Activated naive CD4-positive, alpha-beta T cell treated with anti-CD3 and anti-CD28 coated beads, Interleukin-2, amount 50 U/mL, for 72 hours (primary cell): ENCODE measurements around the gene AP1M1. TPM values are rescaled to one million over a fixed set of nuclear protein-coding genes. Genes with fewer than 3 reads are reported as not detected.
A peak's percentile ranks its signal among the peaks of the same experiment; 100 is the strongest.
"Not testable (repeated sequence)": the region's sequence is repeated elsewhere in the genome, so short reads cannot be mapped to it uniquely, and the experiment has no call there.

ENCODE experiments used
- ATAC-seq, 2 donors: fragments of 150-1000 bp; cut with Tn5 transposase; 2 replicates each; pipeline ENCODE4 v1.10.0; 2021; ENCODE audit warnings: mild to moderate bottlenecking in 2 of 2, moderate library complexity in 2 of 2
- DNase-seq, 2 donors: peaks; one replicate each; pipeline ENCODE4 v3.0.0; 2021 to 2022; ENCODE audit warnings: low spot score in 2 of 2
- H3K27ac Mint-ChIP-seq, 2 donors: one replicate each; pipeline ENCODE4 v1.8.0; 2022; ENCODE audit warnings: mild to moderate bottlenecking in 2 of 2, mixed read lengths in 2 of 2
- H3K36me3 Mint-ChIP-seq, 2 donors: one replicate each; pipeline ENCODE4 v1.8.0; 2022; ENCODE audit warnings: mixed read lengths in 2 of 2
- H3K9me3 Mint-ChIP-seq, 2 donors: one replicate each; pipeline ENCODE4 v1.8.0; 2022; ENCODE audit warnings: mixed read lengths in 2 of 2
- total RNA-seq, 2 donors: library from RNA; stranded (reverse); gene quantifications; one replicate each; pipeline ENCODE4 v1.2.3, GENCODE V29; 2022

The AP1M1 gene
- total RNA-seq, 2 donors from 2014 or later: 105 to 139 TPM

DNA sequence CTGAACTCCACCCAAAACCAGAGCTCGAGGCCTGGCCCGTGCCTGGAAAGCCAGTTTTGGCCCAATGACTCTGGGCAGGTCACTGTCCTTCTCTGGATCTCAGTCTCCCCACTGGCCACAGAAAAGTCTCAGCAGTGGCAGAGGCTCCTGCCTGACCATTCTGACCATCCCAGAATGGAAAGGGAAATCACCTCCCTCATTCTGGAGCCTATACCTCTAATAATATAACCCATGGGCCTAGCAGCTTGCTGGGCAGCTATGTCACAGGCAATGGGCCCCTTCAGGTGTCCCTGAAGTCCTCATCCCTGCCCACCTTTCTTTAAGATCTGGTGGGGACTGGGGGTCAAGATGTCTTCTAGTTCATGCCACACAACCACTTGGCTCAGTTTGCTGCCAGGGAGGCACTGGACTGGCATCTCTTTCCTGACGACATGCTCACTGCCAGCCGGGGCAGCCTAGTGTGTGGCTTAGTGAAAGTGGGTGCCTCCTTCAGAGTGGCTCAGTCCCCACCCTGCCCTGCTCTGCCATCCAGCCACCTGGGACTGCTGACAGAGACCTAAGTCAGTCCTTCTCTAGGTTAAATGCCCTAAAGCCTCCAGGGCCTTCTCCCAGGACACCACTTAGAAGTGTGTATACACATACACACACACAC, 62.6 kb downstream of the AP1M1 start:
- DNase-seq (no peak), ATAC-seq (no peak)
- no peak overlapping the region for H3K27ac Mint-ChIP-seq
- H3K36me3 Mint-ChIP-seq: no peaks in the 10 kb centered on the region
- H3K9me3 Mint-ChIP-seq: no peaks in the 10 kb centered on the region

DNA sequence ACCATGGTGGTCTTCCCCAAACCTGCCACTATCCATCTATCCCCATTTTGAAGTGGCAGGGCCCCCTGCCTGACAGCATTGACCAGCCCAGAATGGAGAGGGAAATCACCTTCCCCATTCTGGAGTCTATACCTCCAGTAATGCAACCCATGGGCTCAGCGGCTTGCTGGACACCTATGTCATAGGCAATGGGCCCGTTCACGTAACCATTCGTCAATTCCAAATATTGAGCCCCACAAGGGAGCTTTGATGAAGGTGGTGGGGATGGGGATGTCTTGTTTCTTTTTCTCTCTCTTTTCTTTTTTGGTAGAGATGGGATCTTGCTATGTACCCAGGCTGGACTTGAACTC, 63.1 kb downstream of the AP1M1 start:
- H3K9me3 Mint-ChIP-seq: no peaks in the 10 kb centered on the region
- DNase-seq (no peak), ATAC-seq (no peak)
- H3K36me3 Mint-ChIP-seq: no peaks in the 10 kb centered on the region
- no peak overlapping the region for H3K27ac Mint-ChIP-seq

DNA sequence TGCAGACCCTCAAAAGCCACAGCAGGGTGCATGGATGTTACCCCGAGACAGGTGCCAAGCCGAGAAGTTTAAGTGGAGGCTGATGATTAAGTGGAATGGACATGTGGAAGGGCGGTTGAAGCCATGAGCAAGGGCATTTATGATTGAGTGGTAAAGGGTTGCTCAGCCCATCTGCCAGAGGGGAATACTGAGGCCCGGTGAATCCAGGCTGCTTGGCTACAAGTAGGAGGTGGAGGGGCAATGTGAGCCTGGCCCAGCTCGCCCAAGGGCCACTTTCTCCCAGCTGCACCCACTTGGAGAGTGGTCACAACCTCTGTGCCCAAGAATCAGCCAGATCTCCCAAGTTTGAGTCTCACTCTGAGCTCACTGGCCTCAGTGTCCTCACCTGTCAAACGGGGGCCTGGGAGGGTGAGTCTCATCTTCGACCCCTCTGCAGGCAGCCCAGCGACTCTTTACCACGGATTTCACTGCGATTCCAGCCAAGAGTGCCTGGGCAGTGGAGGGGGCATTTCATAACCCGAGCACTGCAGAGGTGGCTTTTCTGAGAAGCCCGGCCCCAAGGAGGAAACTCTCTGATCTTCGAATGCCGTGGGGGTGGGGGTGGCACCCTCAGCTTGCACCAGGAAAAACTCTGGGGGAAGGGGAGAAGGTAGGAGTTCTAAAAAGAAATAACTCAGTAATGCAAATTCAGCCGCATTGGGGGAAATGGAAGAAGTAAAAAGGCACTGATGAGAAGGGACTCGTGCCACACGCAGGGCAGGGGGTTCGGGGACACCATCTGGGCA, 64.1 kb downstream of the AP1M1 start:
- Mint-ChIP-seq H3K36me3 (no peaks in the 10 kb centered on the region), H3K9me3 (no peaks in the 10 kb centered on the region), H3K27ac (peak overlapping the region in 1 of 2 donors; percentile 16)
- DNase-seq (no peak), ATAC-seq (peak in 1 of 2 donors; percentile 22)

DNA sequence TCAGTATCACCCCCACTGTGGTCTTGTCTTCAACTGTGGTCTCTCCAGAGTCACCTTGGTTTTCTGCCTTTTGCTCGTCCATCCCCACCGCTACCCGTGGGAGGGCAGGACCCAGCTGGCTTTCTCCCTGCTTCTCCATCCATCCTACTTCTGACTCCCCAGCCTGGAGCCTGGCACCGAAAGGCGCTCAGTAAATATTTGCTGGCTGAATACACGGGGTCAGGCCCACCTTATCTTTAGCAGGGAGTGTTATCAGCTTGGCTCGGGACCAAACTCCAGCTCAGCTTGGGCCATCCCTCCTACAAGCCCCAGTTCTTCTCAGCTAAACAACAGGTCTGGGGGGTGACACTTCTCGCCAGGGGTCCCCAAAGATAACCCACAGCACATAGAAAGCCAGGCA, 64.9 kb downstream of the AP1M1 start:
- DNase-seq (no peak), ATAC-seq (no peak)
- H3K36me3 Mint-ChIP-seq: no peaks in the 10 kb centered on the region
- no peaks in the 10 kb centered on the region for H3K9me3 Mint-ChIP-seq
- peak overlapping the region in 1 of 2 donors; percentile 16 for H3K27ac Mint-ChIP-seq

DNA sequence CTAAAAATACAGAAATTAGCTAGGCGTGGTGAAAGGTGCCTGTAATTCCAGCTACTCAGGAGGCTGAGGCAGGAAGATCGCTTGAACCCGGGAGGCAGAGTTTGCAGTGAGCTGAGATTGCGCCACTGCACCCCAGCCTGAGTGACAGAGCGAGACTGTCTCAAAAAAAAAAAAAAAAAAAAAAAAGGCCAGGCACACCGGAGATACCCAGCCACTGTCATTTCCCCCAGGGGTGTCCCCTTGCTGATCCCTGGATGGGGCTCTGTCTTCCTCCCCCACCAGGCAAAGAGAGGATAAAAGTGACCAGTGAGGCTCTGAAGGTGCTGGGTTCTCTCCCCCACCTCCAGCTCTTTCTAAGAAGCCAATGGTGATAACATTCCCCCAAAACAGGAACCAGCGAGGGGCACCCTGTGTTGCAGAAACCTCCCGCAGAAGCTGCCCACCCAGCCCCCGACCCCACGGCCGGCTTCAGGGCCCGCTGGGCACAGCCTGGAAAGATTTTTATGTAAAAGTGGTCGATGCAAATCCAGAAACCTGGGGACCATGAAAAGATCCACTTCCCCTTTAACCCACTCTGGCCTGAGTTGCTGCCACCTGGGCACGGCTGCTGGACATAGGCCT, 65.5 kb downstream of the AP1M1 start:
- ATAC-seq (no peak), DNase-seq (no peak)
- Mint-ChIP-seq H3K9me3 (no peaks in the 10 kb centered on the region), H3K36me3 (no peaks in the 10 kb centered on the region), H3K27ac (peak overlapping the region in 1 of 2 donors; percentile 16)

DNA sequence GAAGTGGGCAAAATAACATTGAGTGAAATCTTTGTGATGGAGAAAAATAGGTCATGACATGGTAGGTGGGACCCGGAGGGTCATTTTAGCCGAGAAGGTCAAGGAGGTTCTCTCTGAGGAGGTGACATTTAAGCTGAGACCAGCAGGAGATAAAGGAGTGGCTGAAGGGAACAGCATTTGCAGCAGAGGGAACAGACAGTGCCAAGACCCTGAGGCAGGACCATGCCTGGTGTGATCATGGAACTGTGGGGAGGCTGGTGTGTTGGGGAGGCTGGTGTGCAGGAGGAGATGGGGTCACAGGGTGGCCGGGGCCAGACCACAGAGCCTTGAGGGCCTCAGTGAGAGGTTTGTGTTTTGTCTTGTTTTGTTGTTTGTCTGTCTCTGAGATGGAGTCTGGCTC, 67.5 kb downstream of the AP1M1 start:
- ATAC-seq: no peak
- Mint-ChIP-seq H3K9me3 (no peaks in the 10 kb centered on the region), H3K36me3 (no peaks in the 10 kb centered on the region), H3K27ac (no peak overlapping the region)
- DNase-seq: no peak

DNA sequence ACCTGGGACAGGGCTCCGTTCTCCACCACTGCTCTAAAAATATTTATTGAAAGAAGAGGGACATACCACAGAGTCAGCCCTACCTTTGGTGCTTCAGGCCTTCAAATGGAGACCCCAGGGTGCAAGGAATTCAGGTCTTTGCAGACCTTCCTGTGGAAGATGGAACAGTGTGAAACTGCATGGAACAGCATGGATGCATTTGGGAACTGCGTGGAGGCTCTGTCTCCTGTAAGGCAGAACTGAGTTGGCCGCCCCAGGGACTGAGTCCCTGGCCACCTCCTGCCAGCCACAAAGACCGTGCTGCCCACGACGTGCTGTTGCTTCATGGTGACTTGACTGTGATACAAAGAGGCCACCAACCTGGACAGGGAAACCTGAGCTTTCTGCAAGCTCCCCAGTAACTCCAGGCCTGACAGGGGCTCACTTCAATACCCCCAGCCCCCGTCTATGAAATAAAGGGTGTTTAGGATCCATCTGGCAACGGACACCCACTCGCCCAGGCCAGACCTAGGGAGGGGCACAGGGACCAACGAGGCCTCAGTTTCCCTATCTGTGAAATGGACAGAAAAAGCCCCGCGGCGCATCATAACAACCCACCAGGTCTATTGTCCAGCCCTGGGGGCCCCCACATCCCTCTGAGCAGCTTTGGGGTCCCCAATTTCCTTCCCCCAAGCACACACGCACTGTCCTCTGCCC, 68.3 kb downstream of the AP1M1 start:
- ATAC-seq: no peak
- H3K36me3 Mint-ChIP-seq: no peaks in the 10 kb centered on the region

DNA sequence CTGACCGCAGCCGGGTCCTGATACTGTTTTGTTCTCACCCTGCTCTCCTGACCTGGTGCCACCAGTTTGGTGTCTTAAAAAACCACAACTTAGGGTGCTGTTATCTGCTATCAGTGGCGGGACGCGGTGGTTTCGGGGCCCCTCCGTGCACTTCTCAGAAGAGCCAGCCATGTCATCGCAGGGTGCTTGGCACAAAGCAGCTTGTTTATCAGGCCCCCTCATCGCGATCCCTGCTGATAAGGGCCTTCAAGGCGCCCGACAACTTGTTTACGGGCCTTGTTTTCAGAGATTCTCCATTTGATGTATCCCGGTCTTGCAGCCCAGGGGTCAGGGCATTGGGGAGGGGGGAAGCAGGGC, 68.9 kb downstream of the AP1M1 start:
- DNase-seq: no peak
- no peaks in the 10 kb centered on the region for H3K9me3 Mint-ChIP-seq

More for the DNA sequence above, 68.3 kb downstream of the AP1M1 start:
- H3K27ac Mint-ChIP-seq: no peak overlapping the region
- DNase-seq: no peak
- H3K9me3 Mint-ChIP-seq: no peaks in the 10 kb centered on the region

DNA sequence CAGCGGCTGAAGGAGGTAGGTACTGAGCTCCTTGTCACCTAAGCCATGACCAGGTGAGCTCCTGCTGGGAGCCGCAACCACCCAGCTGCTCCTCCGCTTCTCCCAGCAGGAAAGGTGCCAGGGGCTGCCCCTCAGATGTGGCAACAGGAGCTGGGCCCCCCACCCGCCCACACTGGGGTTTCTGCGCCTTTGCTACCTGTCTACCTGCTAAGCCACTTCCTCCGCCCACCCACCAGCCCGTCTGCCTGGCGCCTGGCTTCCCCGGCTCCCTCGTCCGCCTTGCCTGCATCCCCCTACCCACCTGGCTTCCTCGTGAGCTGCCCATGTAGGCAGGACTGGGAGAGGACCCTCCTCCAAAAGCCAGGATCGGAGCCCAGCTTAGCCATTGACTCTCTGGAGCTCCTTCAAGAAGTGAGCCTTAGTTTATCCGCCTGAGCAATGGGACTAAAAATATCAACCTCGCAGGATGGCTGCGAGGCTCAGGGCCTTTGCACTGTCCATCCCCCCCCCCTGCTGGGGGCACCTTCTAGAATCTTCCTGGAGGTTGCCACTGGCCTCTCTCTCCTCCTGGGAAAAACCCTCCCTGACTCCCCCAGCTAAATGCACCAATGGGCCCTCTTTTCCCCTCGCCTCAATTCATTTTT, 71.1 kb downstream of the AP1M1 start:
- Mint-ChIP-seq H3K9me3 (no peaks in the 10 kb centered on the region), H3K27ac (no peak overlapping the region), H3K36me3 (no peaks in the 10 kb centered on the region)
- DNase-seq (no peak), ATAC-seq (peak; percentile 11 to 18)

More for the DNA sequence above, 68.9 kb downstream of the AP1M1 start:
- no peaks in the 10 kb centered on the region for H3K36me3 Mint-ChIP-seq
- ATAC-seq: peak in 1 of 2 donors; percentile 60
- no peak overlapping the region for H3K27ac Mint-ChIP-seq

DNA sequence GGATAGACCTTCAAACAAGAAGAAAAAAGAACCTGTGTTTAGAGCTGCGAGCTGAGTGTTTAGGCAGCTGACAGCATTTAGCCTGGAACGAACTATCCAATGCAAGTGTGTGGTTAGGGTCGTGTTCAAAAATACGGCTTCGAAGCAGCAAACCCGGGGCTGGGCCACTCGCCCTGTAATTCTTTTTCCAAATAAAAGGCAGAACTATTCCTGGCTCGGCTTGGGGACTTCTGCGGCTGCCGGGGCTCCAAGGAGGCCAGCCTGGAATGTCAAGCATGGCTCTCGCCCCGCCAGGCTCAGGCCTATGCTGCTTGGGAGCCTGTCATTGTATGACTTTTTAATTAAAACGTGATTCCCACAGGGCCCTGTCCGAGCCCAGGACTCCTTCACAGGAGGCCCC, 75.2 kb downstream of the AP1M1 start:
- ATAC-seq (no peak), DNase-seq (no peak)
- Mint-ChIP-seq H3K9me3 (no peaks in the 10 kb centered on the region), H3K27ac (no peak overlapping the region), H3K36me3 (no peaks in the 10 kb centered on the region)

DNA sequence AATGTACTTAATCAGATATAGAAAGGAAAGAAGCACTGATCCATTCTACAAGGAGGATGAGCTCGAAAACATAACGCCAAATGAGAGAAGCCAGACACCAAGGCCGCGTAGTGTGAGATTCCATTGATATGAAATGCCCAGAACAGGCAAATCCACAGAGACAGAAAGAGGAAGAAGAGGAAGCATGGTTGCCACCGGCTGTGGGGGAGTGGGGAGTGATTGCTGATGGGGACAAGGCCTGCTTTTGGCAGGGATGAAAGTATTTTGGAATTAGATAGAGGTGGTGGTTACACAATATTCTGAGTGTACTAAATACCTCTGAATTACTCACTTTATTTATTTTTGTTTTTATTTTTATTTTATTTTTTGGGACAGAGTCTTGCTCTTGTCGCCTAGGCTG, 76.7 kb downstream of the AP1M1 start:
- Mint-ChIP-seq H3K27ac (no peak overlapping the region), H3K36me3 (no peaks in the 10 kb centered on the region), H3K9me3 (no peaks in the 10 kb centered on the region)
- ATAC-seq: no peak
- no peak for DNase-seq

DNA sequence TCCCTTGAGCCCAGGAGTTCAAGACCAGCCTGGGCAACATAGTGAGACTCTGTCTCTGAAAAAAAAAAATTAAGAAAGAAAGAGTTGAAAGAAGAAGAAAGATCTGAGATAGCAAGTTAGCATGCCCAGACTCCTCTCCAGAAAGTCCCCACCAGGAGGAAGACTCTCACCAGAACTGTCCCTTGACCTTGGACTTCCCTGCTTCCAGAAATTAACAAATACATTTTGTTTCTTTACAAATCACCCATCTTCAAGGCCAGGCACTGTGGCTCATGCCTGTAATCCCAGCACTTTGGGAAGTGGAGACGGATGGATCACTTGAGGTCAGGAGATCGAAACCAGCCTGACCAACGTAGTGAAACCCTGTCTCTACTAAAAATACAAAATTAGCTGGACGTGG, 82.6 kb downstream of the AP1M1 start:
- H3K36me3 Mint-ChIP-seq: no peaks in the 10 kb centered on the region
- H3K9me3 Mint-ChIP-seq: no peaks in the 10 kb centered on the region
- ATAC-seq (no peak), DNase-seq (no peak)
- no peak overlapping the region for H3K27ac Mint-ChIP-seq

DNA sequence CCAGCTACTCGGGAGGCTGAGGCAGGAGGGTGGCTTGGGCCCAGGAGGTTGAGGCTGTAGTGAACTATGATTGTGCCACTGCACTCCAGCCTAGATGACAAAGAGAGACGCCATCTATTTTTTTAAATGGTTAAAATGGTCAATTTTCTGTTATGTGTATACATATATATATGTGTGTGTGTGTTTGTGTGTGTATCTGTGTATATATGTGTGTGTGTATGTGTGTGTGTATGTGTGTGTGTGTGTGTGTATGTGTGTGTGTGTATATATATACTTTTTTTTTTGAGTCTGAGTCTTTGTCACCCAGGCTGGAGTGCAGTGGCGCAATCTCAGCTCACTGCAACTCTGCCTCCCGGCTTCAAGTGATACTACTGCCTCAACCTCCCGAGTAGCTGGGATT, 84.0 kb downstream of the AP1M1 start:
- no peak overlapping the region for H3K27ac Mint-ChIP-seq
- no peaks in the 10 kb centered on the region for H3K9me3 Mint-ChIP-seq
- DNase-seq: no peak
- no peak for ATAC-seq
- H3K36me3 Mint-ChIP-seq: no peaks in the 10 kb centered on the region

DNA sequence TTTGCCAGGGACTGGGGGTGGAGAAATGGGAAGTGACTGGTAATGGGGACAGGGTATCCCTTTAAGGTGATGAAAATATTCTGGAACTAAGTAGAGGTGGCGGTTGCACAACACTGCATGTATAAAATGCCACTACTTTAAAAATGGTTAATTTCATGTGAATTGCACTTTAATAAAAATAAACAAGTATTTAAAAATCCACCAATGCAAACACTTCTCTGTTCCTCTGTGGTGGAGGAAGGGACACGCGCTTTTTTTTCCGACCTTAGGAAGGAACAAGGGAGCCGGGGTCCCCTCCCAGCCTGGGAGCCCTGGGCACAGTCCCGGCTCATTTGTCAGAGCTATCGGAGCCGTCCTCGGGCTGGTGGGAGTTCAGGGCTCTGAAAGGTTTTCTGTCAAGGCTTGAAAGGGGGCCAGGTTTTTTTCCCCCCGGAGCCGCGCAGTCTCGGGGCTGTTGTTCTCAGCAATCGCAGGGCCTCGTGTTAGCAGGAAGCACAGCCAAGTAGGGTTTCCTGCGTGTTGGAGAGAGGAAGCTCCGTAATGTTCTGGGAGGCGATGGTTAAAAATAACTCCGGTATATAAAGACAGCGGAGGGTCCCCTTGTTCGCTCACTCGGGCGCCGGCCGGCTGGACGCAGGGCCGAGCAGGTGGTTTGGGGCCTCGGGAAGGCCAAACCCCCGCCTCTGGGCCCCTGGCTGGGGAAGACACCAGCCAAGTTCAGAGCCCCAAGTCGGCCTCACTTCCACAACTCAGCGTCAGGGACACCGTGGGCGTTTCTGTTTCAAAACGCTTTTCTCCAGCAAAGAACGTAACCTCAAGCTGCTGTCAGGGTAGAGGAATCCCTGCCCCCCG, 85.7 kb downstream of the AP1M1 start:
- H3K9me3 Mint-ChIP-seq: no peaks in the 10 kb centered on the region
- ATAC-seq: peak; percentile 82 to 93
- peak; percentile 62 for DNase-seq
- peak overlapping the region; percentile 30 to 82 for H3K27ac Mint-ChIP-seq
- no peaks in the 10 kb centered on the region for H3K36me3 Mint-ChIP-seq

DNA sequence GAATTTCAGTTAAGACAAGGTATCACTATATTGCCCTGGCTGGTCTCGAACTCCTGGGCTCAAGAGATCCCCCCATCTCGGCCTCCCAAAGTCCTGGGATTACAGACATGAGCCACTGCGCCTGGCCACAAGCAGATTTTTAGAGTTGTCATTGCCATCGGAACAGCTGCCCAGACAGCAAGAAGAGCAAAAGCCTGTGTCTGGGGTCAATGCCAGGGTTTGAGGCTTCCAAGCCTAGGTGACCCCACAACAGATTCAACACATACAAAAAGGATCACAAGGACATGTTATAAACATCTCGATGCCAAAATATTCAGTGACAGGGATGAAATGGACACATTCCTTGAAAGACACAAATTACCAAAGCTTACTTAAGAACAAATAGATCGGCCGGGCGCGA, 86.8 kb downstream of the AP1M1 start:
- H3K36me3 Mint-ChIP-seq: no peaks in the 10 kb centered on the region
- no peaks in the 10 kb centered on the region for H3K9me3 Mint-ChIP-seq
- DNase-seq (no peak), ATAC-seq (no peak)
- no peak overlapping the region for H3K27ac Mint-ChIP-seq

DNA sequence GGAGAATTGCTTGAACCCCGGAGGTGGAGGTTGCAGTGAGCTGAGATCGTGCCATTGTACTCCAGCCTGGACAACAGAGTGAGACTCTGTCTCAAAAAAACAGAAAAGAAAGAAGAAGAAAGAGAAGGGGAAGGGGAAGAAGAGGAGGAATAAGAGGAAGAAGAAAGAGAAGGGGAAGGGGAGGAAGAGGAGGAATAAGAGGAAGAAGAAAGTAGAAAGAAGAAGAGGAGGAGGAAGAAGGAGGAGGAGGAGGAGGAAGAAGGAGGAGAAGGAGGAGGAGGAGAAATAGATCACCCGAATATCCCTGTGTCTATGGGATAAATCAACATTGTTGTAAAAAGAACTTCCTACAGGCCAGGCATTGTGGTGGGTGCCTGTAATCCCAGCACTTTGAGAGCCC, 87.4 kb downstream of the AP1M1 start:
- not testable (repeated sequence) for H3K27ac Mint-ChIP-seq, DNase-seq, H3K9me3 Mint-ChIP-seq, H3K36me3 Mint-ChIP-seq, ATAC-seq
